Transverse colon (tissue), 4 donors: ENCODE results near the gene FSTL5. TPM values are rescaled to one million over a fixed set of nuclear protein-coding genes. Genes with fewer than 3 reads are reported as not detected.

Source experiments
- DNase-seq: peaks from one replicate; pipeline ENCODE4 v3.0.0-alpha.2; 2019
- H3K27ac ChIP-seq, 4 donors: fragments of 200-600 bp; sonication (generic); 2 replicates each; pipeline ENCODE4 v1.5.1; 2016 to 2018; ENCODE audit warnings: inconsistent platforms in 4 of 4
- H3K27me3 ChIP-seq: fragments of 200-600 bp; sonication (generic); 2 replicates; pipeline ENCODE4 v1.5.1; 2017; ENCODE audit warnings: inconsistent platforms
- H3K36me3 ChIP-seq, 4 donors: fragments of 200-600 bp; sonication (generic); 2 replicates each; pipeline ENCODE4 v1.5.1; 2017 to 2019; ENCODE audit warnings: inconsistent platforms in 4 of 4
- H3K4me1 ChIP-seq, 4 donors: fragments of 200-600 bp; sonication (generic); 2 replicates each; pipeline ENCODE4 v1.5.1; 2017 to 2020; ENCODE audit warnings: inconsistent platforms in 4 of 4
- H3K4me3 ChIP-seq, 4 donors: fragments of 200-600 bp; sonication (generic); 1 replicate in 1 of 4; 2 replicates in 3 of 4; pipeline versions ENCODE4 v1.5.1 to v1.6.1; 2017 to 2019; ENCODE audit warnings: inconsistent platforms in 4 of 4
- H3K9me3 ChIP-seq, 2 donors: fragments of 200-600 bp; sonication (generic); 2 replicates each; pipeline ENCODE4 v1.5.1; 2017 to 2019; ENCODE audit warnings: inconsistent platforms in 2 of 2
- CTCF ChIP-seq, 5 experiments: fragments of 200-600 bp in 3 of 5; fragments of 450-650 bp in 2 of 5; sonication (generic) in 3 of 5; IDR thresholded peaks; 1 replicate in 2 of 5; 2 replicates in 3 of 5; pipeline ENCODE4 v1.5.1; 2016 to 2017; ENCODE audit warnings: antibody characterized with exemption in 5 of 5, inconsistent platforms in 3 of 5, mild to moderate bottlenecking in 2 of 5, moderate library complexity in 1 of 5
- EP300 ChIP-seq: sonication (generic); formaldehyde crosslinking; IDR thresholded peaks from one replicate; pipeline ENCODE4 v1.6.1; 2017; ENCODE audit warnings: antibody characterized with exemption, low read depth
- POLR2A ChIP-seq: fragments of 450-650 bp; IDR thresholded peaks from one replicate; pipeline ENCODE4 v1.6.1; 2016; ENCODE audit warnings: antibody characterized with exemption, mild to moderate bottlenecking, moderate library complexity
- POLR2AphosphoS5 ChIP-seq, 3 donors: sonication (generic); formaldehyde crosslinking; IDR thresholded peaks; one replicate each; pipeline ENCODE4 v1.6.1; 2016; ENCODE audit warnings: antibody characterized with exemption in 3 of 3
- WGBS, 2 donors: methylation state at CpG; one replicate each; pipeline ENCODE4 v1.1.5; 2018; ENCODE audit warnings: low coverage in 1 of 2; 5-methylcytosine and 5-hydroxymethylcytosine counted together
- in situ Hi-C, 4 donors: fragments of 200-750 bp; cut with MboI; loops; one replicate each; pipeline versions ENCODE4 v1.15.0 to v1.15.1; 2017; ENCODE audit warnings: low sequenced_read_pairs in 3 of 4, low pct_ligation_motif_present in 1 of 4, low pct_unique_long_range_greater_than_20kb in 1 of 4
- intact Hi-C: fragments of 100-400 bp; cut with DNase I; formaldehyde crosslinking; loops from one replicate; pipeline ENCODE4 v1.15.1; 2023; ENCODE audit warnings: low total_unique reads
- total RNA-seq, 4 donors: library from RNA; depleted of rRNA; stranded (reverse); fragments of >200 nt; gene quantifications; one replicate each; pipeline ENCODE4 v1.1.0, GENCODE V29; 2016

The FSTL5 gene
- total RNA-seq, 4 donors from 2014 or later: 0.14 to 0.16 TPM; not detected in 2

GRCh38 chr4:161360982-161361381 is 802.8 kb downstream of the FSTL5 start:
- H3K36me3 ChIP-seq: no peaks in the 10 kb centered on the region
- intact Hi-C loops (no loop called here), in situ Hi-C loops (no loop called here)
- DNase-seq: no peak
- no peak overlapping the region for H3K27ac ChIP-seq
- no peaks in the 10 kb centered on the region for H3K4me1 ChIP-seq
- no peaks in the 10 kb centered on the region for H3K27me3 ChIP-seq
- 77 to 83% methylated on average over 4 of the region's 4 CpGs for WGBS, 2 donors
- TF ChIP-seq CTCF (IDR thresholded peaks at IDR 0.05): no peak
- no peak for TF ChIP-seq EP300
- no peak for TF ChIP-seq POLR2A
- TF ChIP-seq POLR2AphosphoS5 (IDR thresholded peaks at IDR 0.05): no peak
- H3K9me3 ChIP-seq: no peaks in the 10 kb centered on the region
- no peak overlapping the region for H3K4me3 ChIP-seq

- in situ Hi-C loops (no loop called here), intact Hi-C loops (no loop called here)
- Histone ChIP-seq H3K36me3 (no peaks in the 10 kb centered on the region), H3K4me3 (no peak overlapping the region), H3K4me1 (no peaks in the 10 kb centered on the region), H3K27me3 (no peaks in the 10 kb centered on the region), H3K9me3 (no peaks in the 10 kb centered on the region), H3K27ac (no peak overlapping the region)
- TF ChIP-seq POLR2AphosphoS5 (IDR thresholded peaks at IDR 0.05) (no peak), CTCF (IDR thresholded peaks at IDR 0.05) (no peak), POLR2A (no peak), EP300 (no peak)
- no peak for DNase-seq
- WGBS, 2 donors: 86 to 100% methylated on average over 2 of the region's 2 CpGs
Observed at GRCh38 chr4:161359491-161359890, 804.3 kb downstream of the FSTL5 start.

- Histone ChIP-seq H3K36me3 (no peaks in the 10 kb centered on the region), H3K4me1 (no peaks in the 10 kb centered on the region), H3K9me3 (no peaks in the 10 kb centered on the region), H3K27ac (no peak overlapping the region), H3K4me3 (no peak overlapping the region), H3K27me3 (no peaks in the 10 kb centered on the region)
- in situ Hi-C loops: no loop called here
- TF ChIP-seq POLR2A (no peak), POLR2AphosphoS5 (IDR thresholded peaks at IDR 0.05) (no peak), EP300 (no peak), CTCF (IDR thresholded peaks at IDR 0.05) (no peak)
- intact Hi-C loops: no loop called here
- WGBS, 2 donors: 38 to 49% methylated on average over 3 of the region's 3 CpGs
- no peak for DNase-seq
Observed at GRCh38 chr4:161356351-161356750, 807.4 kb downstream of the FSTL5 start.

- Histone ChIP-seq H3K27me3 (no peaks in the 10 kb centered on the region), H3K9me3 (no peaks in the 10 kb centered on the region), H3K4me3 (no peak overlapping the region), H3K4me1 (no peaks in the 10 kb centered on the region), H3K36me3 (no peaks in the 10 kb centered on the region), H3K27ac (no peak overlapping the region)
- WGBS, 2 donors: 78 to 82% methylated on average over 3 of the region's 3 CpGs
- no peak for DNase-seq
- in situ Hi-C loops (no loop called here), intact Hi-C loops (no loop called here)
- no peak for TF ChIP-seq CTCF (IDR thresholded peaks at IDR 0.05)
- no peak for TF ChIP-seq POLR2A
- TF ChIP-seq EP300: no peak
- no peak for TF ChIP-seq POLR2AphosphoS5 (IDR thresholded peaks at IDR 0.05)
Observed at GRCh38 chr4:161350946-161351345, 812.9 kb downstream of the FSTL5 start.
